ENCODE data around the gene FBXO7.

Gene FBXO7

GRCh38 chr22:32469799-32470212 lies 4.8 kb upstream of the FBXO7 start (continued):
- TF ChIP-seq ZBTB17 (tag by site-specific recombination; IDR thresholded peaks at IDR 0.05) (peak; percentile 43; the same call in 1 of the 2 replicates), ZNF621 (tag by site-specific recombination; IDR thresholded peaks at IDR 0.05) (no peak), ZNF560 (tag by site-specific recombination; IDR thresholded peaks at IDR 0.05; ENCODE audit: borderline replicate concordance) (no peak), ZNF658 (tag by site-specific recombination; IDR thresholded peaks at IDR 0.05) (no peak), SP3 (tag by site-specific recombination; IDR thresholded peaks at IDR 0.05) (no peak), ZBTB8A (tag by site-specific recombination; IDR thresholded peaks at IDR 0.05) (no peak), ZNF768 (tag by site-specific recombination; IDR thresholded peaks at IDR 0.05) (no peak), ZNF211 (tag by site-specific recombination; IDR thresholded peaks at IDR 0.05; ENCODE audit: low read depth) (no peak)

GRCh38 chr22:32473388-32473952 lies 1.1 kb upstream of the FBXO7 start:
- ChIA-PET CTCF (interaction anchor here (0.6 to 1.7 kb wide), 21 partner anchors 9 to 1008 kb away, joined by 3 to 14 read pairs (median 4); partner anchors contain the start of genes BPIFC and RTCB), POLR2A (no interaction called here)
- Histone ChIP-seq H3K4me3 (ENCODE audit: low read depth, low read length) (no peak overlapping the region), H3K36me3 (ENCODE audit: control insufficient read depth in 2 of 2, insufficient read depth in 1 of 2, low read length in 2 of 2) (no peaks in the 10 kb centered on the region), H3K27ac (ENCODE audit: extremely low read depth, low read depth, low read length) (peak overlapping the region; percentile 99; the same call in 1 of the 2 replicates), H3K9me3 (ENCODE audit: control insufficient read depth, insufficient read depth, low read depth, low read length) (no peaks in the 10 kb centered on the region), H3K4me1 (ENCODE audit: control insufficient read depth, insufficient read depth, low read length) (peaks cover 7% of the 10 kb centered on the region)
- TF ChIP-seq ZNF692 (tag by site-specific recombination; IDR thresholded peaks at IDR 0.05) (0 out of 2 replicates have a peak, but pooled peaks have one; percentile 23), TRIM28 (IDR thresholded peaks at IDR 0.05; ENCODE audit: borderline replicate concordance, low read length) (peak; percentile 41; the same call in 1 of the 2 replicates), SP7 (tag by site-specific recombination; IDR thresholded peaks at IDR 0.05) (peak; percentile 79), ZEB2 (tag by site-specific recombination; IDR thresholded peaks at IDR 0.05) (0 out of 2 replicates have a peak, but pooled peaks have one; percentile 31), ZBTB8A (tag by site-specific recombination; IDR thresholded peaks at IDR 0.05) (0 out of 2 replicates have a peak, but pooled peaks have one; percentile 3), ZNF580 (tag by site-specific recombination; IDR thresholded peaks at IDR 0.05) (0 out of 2 replicates have a peak, but pooled peaks have one; percentile 19), SP3 (tag by site-specific recombination; IDR thresholded peaks at IDR 0.05) (0 out of 2 replicates have a peak, but pooled peaks have one; percentile 14), ZNF777 (tag by site-specific recombination; IDR thresholded peaks at IDR 0.05; ENCODE audit: borderline replicate concordance) (no peak), ZNF362 (tag by site-specific recombination; IDR thresholded peaks at IDR 0.05) (no peak), PRDM6 (tag by site-specific recombination; IDR thresholded peaks at IDR 0.05) (0 out of 2 replicates have a peak, but pooled peaks have one; percentile 8), ZNF654 (tag by site-specific recombination; IDR thresholded peaks at IDR 0.05; ENCODE audit: low read depth) (peak; percentile 96), ZNF2 (tag by site-specific recombination; IDR thresholded peaks at IDR 0.05) (no peak), ZNF677 (tag by site-specific recombination; IDR thresholded peaks at IDR 0.05) (no peak), ZNF394 (tag by site-specific recombination; IDR thresholded peaks at IDR 0.05; ENCODE audit: borderline replicate concordance) (0 out of 2 replicates have a peak, but pooled peaks have one; percentile 15), ZNF660 (tag by site-specific recombination; IDR thresholded peaks at IDR 0.05) (peak; percentile 99), PRDM2 (tag by site-specific recombination; IDR thresholded peaks at IDR 0.05; ENCODE audit: borderline replicate concordance) (no peak), ZBTB17 (tag by site-specific recombination; IDR thresholded peaks at IDR 0.05) (peak; percentile 57; the same call in 1 of the 2 replicates), ZNF596 (tag by site-specific recombination; IDR thresholded peaks at IDR 0.05) (peak; percentile 65)
